HG03159 (cell line): ENCODE results near the gene SUCNR1.
"Not testable (repeated sequence)": the region's sequence is repeated elsewhere in the genome, so short reads cannot be mapped to it uniquely, and the experiment has no call there.

Experiments used
- ATAC-seq: cut with Tn5 transposase; IDR thresholded peaks from one replicate; pipeline ENCODE4 v1.9.1; 2021; ENCODE audit warnings: mild to moderate bottlenecking, moderate library complexity; ENCODE audit not compliant: unreplicated experiment

Gene SUCNR1

DNA sequence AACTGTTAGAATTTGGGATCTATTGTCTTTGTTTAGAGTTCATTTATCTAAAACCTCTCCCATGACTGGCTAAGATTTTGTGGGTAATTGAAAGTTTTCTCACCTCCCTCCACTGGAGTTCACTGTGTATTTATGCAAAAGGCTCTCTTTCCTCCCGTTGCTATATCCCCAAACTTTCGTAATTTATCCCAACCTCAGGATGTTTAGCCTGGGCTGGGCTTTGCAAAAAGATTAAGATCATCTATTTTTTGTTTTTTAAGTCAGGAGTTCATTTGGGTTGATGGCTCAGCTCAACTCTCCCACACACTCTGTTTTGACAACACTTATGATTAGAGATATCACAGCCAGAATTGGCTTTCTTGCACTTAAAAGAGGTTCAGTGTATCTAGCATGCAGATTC, 27.0 kb downstream of the SUCNR1 start:
- ATAC-seq: no peak

DNA sequence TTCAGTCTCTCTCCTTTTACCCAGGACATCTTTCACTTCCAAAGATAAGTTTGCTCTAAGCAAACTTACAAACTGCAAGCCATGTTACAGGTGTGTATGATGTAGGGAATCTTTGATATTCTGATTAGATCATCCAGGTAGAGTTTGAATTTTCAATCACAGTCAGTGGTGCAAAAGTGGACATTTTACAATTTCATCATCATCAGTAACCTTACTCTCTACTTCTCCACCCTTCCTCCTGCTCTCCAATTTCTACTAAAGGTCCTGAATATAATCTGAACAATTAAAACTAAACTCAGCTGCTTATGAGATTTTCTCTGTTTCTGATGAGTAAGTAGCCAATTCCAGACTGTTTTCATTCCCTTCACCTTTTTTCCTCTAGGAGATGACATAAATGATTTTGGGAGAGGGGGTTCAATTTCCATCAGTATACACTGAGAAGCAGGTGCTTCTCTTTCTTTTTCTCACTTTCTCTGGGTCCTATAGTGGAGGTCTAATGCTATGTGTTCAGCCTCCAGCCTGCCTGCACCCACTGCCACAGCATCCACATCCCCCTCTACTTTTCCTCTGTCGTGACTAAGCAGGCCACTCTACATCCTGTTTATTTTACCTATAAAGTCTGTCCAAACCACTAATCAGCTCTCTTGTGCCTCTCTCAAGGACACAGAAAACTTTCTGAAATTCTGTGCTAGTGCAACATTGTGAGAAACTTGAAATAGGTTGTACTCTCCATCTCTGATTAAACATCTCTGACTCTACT, 27.6 kb downstream of the SUCNR1 start:
- ATAC-seq: no peak

DNA sequence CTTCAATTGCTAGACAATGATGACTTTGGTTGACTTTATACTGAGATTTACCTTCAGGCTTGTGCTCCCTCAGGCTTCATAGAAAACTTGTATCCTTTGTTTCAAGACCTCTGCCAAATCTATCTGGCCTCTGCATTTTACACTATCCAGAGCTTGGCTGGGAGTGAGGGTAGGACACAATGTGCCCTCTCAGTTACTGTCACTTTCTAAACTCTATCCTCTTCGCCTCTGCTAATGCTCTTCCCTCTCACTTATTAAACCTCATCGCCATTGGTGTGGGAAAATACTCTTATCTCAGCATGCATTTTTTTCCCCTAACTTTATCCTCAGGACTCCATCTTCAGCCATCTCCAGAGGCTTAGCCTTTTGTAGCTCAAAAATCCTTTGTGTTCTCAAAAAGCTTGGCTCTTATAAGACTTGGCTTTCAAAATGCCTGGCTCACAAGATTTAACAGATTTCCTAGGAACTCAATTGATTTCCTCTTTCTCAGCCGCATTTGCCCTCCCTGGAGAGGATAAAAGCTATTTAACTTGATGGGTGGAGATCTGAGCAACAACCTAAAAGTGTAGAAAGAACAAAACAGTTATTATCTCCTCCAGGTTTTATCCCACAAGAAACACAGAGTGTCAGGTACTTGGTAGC, 28.3 kb downstream of the SUCNR1 start:
- ATAC-seq: no peak

DNA sequence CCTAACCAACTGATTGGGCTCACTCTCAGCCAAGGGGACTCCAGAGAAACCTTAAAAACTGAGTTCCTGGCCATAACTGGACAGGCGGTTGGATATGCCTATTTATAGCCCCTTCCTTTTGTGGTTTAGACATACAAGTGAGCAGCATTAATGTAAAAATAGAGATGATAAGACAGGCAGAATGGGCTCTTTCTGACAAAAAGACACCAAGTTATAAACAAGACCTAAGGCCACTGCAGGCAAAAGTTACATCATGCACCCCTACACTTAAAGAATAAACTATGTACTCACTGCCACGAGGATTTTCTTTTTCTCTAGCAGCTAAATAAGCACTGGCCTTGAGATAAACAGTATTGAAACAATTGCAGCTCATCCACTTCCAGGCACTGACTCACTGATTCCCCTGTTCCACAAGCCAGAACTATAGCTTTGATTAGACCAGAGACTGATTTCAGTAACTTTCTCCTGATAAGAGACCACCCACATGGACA, 30.1 kb downstream of the SUCNR1 start:
- ATAC-seq: no peak

DNA sequence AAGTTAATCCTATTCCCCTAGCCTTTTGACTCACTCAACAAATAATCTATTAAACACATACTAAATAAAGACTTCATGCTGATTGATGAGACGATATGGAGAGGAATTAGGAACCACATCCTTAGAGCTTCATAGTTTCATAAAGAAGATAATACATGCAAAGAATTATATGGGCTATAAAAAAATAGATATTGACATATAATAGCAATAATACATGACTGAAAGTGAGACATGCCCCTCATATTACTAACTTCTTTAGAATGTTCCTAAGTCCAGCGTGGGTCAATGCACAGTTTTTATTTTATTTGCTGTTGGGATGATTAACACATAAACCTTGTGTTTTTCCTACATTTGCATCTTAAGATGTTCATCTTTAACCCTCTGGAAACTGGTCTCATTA, 32.2 kb downstream of the SUCNR1 start:
- no peak for ATAC-seq

DNA sequence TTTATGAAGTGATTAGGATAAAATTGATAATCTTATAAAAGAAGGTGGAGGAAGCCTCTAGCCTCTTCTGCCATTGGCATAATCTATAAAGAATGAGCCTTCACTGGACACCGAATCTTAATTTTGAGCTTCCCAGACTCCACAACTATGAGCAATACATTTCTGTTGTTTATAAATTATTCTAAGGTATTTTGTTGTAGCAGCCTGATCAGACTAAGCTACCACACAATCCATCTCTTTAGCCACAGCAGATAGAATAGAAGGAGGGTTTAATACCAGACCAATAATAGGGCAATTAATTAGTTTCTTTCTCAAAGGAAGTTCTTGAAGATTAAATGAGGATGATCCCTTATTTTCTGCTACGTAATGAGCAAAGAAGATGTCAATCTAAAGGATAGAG, 33.3 kb downstream of the SUCNR1 start:
- no peak for ATAC-seq

DNA sequence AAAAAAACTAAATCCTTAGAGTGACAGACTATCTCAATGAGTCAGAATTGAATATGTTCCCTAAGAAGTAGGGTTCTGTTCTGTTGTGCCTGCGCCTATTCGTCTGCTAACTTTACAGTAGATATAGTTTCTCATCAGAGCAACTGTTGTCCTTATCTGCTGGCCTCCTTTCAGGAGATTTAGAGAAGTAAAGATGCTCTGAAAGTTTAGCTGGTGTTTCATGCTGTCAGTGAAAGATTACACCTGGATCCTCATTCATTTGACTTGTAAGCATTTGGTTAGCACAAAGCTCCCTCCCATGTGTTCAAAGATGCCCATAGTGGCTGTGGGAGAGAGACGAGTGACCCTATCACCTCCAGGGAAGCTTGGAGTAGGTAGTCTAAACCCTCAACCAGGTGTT, 35.0 kb downstream of the SUCNR1 start:
- no peak for ATAC-seq

DNA sequence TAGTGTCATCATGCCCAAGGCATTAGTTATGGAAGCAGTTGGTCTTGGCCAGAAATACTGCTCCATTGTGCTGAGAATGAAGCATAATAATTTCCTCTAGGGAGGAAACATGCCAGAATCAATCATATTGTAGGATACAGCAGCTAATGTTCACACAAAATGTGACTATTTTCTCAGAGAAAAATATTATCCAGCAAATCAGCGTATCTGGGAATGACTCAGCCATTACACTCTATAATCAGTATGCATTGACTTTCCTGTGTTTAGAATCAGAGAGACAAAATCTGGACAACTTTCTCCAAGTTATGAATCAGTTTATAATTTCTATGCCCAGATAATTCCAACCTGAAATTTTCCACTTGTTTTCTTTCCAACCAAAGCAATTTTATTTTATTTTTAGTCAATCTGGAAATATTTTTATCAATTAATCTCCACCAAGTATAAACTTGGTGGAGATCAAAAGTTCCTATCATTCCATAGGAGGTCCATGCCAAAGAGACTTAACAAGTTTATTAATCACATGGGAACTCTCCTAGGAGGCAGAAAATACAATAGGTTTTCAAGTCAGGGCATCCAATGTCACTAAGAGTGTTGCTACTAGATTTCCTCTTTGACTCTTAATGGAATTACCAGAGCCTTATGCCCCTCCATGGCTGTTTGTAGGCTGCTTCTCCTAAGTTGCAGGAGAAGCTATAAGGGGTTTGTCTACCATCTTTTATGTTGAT, 36.4 kb downstream of the SUCNR1 start:
- ATAC-seq: no peak

DNA sequence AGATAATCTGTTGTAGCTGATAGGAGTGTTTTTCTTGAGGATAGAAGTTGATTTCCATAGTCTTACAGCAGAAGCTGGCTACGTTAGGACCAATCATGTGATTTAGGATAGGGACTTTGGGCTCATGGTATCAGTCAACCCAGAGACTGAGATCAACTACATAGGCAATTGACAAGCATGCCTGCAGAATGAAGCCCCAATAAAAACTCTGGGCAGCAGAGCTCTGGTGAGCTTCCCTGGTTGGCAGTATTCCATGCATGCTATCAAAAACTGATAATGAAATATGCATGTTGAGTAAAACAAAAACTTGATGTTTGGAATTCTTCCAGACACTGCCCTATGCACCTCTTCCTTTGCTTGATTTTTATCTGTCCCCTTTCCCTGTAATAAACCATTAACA, 38.0 kb downstream of the SUCNR1 start:
- ATAC-seq: no peak

DNA sequence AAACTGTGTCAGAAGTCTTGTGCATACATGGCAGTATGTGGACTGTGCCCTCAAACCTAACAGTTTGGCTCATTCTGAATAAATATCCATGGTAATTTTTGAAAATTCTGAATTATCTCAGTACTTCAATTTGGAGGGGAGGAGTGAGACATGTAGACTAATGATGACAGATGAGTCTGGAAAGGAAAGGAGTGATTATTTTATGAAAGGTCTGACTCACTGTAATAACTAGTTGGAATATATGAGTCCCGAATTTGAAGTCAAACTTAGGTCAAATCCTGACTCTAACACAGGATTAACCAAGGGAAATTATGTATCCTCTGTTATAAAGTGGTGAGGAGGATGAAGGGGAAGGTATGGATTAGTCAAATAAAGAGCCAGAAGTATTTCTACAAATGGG, 38.6 kb downstream of the SUCNR1 start:
- no peak for ATAC-seq

DNA sequence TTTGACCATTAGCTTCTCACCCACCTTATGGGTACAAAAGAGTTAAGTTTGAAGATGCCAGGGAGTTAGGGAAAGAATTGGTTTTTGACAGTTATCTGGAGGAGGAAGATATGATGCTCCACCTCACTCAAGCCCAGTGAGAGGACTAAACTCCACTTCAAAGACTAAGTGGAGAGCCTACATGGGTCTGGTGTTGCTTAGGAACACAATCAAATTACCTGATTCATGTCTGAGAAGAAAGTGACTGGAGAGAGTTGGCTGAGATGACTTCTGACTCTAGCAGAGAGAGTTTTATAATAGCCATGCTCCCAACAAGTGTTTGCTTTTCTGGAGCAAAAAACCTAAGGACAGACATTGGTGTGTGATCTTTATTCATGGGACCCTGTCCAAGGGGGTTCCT, 43.3 kb downstream of the SUCNR1 start:
- ATAC-seq: no peak

DNA sequence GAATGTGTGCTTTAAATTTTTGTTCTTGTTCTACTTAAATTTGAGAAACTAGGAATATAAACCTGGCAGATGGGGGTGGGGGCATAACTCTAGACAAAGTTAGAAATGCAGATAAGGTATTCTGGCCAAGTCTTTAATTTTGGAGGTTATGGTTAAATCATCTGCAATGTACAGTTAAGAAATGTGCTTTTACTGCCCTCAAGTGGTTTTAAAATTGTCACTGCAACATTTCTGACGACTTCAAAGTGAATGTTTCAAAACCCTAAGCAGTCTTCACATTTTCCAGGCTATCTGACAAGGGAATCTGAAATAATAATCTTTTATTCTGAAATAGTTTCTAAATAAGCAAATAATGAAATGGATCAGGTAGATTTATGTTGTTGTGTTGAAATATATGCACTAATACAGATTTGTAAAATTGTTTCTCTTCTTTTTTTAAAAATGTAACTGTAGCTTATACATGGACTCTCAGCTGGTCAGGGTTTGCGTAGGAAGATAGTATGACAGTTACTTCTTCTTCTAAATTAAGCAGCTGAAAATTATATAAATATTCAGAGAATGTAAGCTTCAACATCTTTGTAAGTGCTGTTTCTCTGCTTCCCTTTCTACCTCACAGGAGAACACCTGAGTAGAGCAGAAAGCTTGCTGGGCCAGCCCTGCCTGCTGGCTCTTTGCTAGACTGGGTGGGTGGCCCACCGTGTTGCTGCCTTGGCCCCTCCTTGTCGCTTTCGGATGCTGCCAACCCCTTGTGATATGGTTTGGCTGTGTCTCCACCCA, 45.0 kb downstream of the SUCNR1 start:
- ATAC-seq: peak; percentile 50

DNA sequence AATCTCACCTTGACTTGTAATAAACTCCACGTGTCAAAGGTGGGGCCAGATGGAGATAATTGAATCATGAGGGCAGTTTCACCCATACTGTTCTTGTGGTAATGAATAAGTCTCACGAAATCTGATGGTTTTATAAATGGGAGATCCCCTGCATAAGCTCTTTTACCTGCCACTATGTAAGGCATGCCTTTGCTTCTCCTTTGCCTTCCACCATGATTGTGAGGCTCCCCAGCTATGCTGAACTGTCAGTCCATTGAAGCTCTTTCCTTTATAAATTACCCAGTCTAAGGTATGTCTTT, 45.5 kb downstream of the SUCNR1 start:
- no peak for ATAC-seq

DNA sequence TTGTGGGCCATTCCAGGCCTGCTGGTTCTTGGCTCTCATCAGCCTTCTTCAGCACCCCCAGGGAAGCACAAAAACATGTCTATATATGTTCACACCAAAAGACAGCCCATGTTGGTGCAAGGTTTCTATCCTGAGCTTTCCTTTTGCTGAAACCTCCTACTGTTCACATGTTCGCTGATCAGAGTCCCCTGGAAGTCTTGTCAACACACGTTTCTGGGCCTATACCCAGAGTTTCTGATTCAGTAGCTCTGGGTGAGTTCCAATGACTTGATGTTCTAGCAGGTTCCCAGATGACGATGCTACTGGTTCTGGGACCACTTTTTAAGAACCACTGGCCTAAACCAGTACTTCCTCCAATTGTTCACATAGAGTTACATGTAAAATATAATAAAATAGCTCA, 46.0 kb downstream of the SUCNR1 start:
- no peak for ATAC-seq

DNA sequence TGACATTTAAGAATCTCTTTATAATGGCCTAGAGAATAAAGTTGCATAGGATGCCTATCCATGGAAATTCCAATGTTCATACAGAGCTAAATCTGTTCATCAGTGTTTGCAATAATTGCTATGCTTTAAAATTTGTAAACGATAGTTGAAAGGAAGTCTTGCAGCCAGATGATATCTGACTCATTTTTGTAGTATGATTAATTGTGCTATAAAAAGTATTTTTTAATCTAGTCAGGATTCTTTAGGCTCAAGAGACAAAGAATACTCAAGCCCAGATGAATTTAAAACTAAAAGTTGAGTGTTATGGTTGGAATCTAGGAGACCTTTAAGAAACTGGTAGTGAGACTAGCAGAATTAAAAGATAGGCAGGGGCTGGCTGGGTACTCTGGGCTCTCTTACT, 50.5 kb downstream of the SUCNR1 start:
- ATAC-seq: no peak

DNA sequence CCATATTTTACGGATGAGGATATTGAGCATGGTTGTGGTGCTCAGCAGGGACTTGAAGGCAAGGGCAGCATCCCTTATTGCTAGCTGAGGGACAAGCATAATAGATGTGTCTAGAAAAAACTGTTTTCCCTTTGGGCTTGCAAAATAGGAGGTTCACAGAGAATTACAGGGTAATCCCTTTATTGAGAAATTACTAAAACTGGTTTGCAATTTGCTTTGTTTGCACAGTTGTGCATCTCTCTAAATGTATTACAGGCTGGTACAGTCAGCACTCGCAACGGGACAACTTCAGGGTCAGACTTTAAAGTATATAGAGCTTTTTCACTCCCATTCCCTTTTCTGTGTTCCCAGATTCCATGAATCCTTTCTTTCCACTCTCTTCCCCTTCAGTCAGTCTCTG, 51.3 kb downstream of the SUCNR1 start:
- ATAC-seq: no peak

DNA sequence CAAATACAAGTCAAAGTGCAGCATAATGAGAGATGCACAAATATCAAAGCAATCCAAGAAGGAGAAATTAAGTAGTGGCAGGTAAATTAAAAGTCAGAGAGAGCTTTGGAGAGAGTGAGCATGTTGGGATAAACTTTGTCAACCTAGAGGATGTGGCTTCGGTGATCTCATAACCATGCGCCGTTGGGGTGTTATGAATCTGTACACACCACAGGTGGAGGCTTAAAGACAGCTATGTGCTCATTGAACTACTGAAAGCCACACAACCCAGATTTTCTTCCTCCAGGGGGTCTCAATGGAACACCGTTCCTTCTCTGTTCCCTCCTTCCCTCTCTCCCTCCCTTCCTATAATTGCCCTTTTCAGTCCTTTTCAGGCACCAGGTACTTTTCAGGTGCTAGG, 52.0 kb downstream of the SUCNR1 start:
- no peak for ATAC-seq

DNA sequence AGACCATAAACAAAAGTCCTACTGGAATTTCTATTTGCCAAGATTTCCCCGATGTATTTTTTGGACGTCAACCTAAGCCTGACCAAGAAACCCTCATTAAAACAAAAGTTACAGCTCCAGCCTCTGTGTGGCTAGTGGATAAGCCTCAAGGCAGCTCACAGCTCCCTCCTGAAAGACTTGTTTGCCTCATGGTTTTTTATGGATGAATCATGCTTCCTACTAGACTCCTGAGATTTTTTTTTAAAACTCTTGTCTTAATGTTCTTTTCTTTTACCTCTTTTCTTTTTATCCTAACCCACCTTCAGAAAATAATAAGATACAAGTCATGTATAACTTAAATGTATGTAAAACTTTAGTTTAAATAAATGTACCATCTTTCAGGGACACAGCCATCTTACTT, 52.4 kb downstream of the SUCNR1 start:
- no peak for ATAC-seq

DNA sequence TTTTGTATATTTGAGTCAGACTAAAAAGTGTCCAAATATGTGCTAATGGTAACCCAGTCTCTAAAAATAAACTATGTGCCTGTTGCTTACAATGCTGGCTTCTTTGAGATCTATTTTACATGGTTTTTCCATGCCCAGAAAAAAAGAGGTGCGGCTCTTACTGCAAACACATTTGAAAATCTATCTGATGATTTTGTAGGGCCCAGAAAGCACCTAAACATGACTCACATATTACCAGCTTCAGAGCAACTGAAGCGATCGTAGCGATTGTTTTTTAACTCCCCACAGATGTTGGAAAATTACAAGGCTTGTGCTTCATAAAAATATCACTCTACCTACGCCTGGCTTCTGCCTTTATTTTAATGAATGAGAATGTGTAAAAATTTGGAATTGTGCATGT, 53.5 kb downstream of the SUCNR1 start:
- ATAC-seq: no peak

DNA sequence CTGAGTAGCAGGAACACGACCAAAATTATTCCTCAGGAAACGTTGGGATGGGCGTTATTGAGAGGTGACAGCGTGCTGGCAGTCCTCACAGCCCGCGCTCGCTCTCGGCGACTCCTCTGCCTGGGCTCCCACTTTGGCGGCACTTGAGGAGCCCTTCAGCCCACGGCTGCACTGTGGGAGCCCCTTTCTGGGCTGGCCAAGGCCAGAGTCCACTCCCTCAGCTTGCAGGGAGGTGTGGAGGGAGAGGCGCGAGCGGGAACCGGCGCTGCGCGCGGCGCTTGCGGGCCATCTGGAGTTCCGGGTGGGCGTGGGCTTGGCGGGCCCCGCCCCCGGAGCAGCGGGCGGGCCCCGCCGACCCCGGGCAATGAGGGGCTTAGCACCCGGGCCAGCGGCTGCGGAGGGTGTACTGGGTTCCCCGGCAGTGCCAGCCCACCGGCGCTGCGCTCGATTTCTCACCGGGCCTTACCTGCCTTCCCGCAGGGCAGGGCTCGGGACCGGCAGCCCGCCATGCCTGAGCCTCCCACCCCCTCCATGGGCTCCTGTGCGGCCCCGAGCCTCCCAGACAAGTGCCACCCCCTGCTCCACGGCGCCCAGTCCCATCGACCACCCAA, 54.6 kb downstream of the SUCNR1 start:
- ATAC-seq: not testable (repeated sequence)

DNA sequence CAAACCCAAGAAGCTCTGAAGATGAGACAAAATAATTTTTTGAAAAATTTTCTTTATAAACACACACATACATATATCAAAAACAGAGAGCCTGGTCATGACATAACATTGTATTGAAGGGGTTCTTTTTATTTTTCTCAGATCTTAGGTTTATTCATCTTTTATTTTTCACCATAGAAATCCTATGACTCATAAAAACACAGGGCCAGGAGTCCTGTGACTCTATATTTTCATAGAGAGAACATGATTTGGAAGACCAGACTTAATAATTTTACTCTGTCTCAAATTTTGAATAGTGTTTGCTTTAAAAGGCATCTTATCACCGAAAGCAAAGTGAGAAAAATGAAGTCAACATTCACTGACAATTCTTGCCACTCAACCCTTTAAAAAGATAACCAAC, 57.7 kb downstream of the SUCNR1 start:
- ATAC-seq: no peak
